ENCODE measurements around the gene FNBP1.

FNBP1 gene

DNA sequence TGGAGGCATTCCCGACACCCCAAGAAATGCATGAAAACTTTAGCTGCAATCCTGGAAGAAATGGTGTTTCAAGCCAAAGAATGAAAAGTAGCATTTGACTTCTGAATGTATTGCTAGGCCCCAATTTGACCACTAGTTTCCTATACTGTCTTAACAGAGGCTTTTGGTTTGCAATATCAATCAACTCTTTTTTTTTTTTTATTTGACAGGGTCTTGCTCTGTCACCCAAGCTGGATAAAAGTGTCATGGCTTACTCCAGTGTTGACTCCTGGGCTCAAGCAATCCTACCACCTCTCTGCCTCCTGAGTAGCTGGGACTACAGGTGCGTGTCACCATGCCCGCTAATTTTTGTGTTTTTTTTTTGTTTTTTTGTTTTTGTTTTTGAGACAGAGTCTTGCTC lies 7.5 kb upstream of the FNBP1 start:
- H3K9me2 ChIP-seq (replicated peaks; ENCODE audit: insufficient read depth, low read length): no peaks in the 10 kb centered on the region
- peaks cover 25% of the 10 kb centered on the region for H3K79me2 ChIP-seq (ENCODE audit: low read length)
- no peak overlapping the region for H3K4me2 ChIP-seq (ENCODE audit: low read depth, low read length)
- no peak for DNase-seq
- H3K9ac ChIP-seq (ENCODE audit: low read length): no peak overlapping the region
- no peak overlapping the region for H3K4me3 ChIP-seq (ENCODE audit: low read length)
- H3K36me3 ChIP-seq (replicated peaks; ENCODE audit: insufficient read depth, low read length): no peaks in the 10 kb centered on the region
- no peaks in the 10 kb centered on the region for H3K27me3 ChIP-seq (replicated peaks; ENCODE audit: insufficient read depth, low read length)
- no peak overlapping the region for H3K27ac ChIP-seq (ENCODE audit: low read length)
- TF ChIP-seq EZH2 (optimal IDR thresholded peaks at IDR 0.05; ENCODE audit: low read depth, low read length) (no peak), EZH2phosphoT487 (IDR thresholded peaks at IDR 0.05; ENCODE audit: low read length) (no peak)
- TF ChIP-seq, protein P1, sequence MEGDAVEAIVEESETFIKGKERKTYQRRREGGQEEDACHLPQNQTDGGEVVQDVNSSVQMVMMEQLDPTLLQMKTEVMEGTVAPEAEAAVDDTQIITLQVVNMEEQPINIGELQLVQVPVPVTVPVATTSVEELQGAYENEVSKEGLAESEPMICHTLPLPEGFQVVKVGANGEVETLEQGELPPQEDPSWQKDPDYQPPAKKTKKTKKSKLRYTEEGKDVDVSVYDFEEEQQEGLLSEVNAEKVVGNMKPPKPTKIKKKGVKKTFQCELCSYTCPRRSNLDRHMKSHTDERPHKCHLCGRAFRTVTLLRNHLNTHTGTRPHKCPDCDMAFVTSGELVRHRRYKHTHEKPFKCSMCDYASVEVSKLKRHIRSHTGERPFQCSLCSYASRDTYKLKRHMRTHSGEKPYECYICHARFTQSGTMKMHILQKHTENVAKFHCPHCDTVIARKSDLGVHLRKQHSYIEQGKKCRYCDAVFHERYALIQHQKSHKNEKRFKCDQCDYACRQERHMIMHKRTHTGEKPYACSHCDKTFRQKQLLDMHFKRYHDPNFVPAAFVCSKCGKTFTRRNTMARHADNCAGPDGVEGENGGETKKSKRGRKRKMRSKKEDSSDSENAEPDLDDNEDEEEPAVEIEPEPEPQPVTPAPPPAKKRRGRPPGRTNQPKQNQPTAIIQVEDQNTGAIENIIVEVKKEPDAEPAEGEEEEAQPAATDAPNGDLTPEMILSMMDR (IDR thresholded peaks at IDR 0.05; ENCODE audit: low read length): no peak
- no peaks in the 10 kb centered on the region for H3K9me3 ChIP-seq (replicated peaks; ENCODE audit: insufficient read depth, low read length)
- H3K4me1 ChIP-seq (ENCODE audit: low read length): peaks cover 9% of the 10 kb centered on the region; the same call in 1 of the 2 replicates
- no peaks in the 10 kb centered on the region for H4K20me1 ChIP-seq (ENCODE audit: insufficient read depth, low read length)
- peaks cover 4% of the 10 kb centered on the region; the same call in 1 of the 2 replicates for H3F3A ChIP-seq (ENCODE audit: insufficient read depth, low read length)
- no peak overlapping the region for H2AFZ ChIP-seq (ENCODE audit: low read length)

DNA sequence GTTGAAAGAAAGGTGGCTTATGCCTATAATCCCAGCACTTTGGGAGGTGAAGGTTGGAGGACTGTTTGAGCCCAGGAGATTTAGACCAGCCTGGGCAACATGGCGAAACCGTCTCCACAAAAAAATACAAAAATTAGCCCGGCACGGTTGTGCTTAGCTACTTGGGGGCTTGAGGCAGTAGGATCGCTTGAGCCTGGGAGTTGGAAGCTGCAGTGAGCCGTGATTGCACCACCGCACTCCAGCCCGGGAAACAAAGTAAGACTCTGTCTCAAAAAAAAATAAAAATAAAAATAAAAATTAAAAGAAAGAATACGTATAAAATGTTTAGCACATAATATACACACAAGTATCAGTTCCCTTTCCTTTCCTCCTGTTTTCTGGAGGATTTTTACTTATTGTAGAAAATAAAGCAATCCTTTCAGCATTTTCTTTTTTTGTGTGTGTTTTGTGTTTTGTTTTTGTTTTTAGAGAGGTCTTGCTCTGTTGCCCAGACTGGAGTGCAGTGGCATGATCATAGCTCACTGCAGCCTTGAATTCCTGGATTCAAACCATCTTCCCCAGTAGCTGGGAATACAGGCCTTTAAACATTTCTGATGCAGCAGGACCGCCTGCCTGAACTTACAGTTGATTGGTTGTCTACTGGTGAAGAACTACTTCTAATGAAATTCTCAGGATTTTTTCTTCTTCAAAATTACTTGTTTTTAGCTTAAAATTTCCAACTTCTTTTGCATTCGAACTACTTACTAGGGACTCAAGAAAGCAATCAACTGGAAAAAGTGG lies 6.6 kb upstream of the FNBP1 start:
- H3K4me1 ChIP-seq (ENCODE audit: low read length): peaks cover 5% of the 10 kb centered on the region; the same call in 1 of the 2 replicates
- no peak overlapping the region for H3K4me2 ChIP-seq (ENCODE audit: low read depth, low read length)
- TF ChIP-seq EZH2phosphoT487 (IDR thresholded peaks at IDR 0.05; ENCODE audit: low read length) (no peak), EZH2 (optimal IDR thresholded peaks at IDR 0.05; ENCODE audit: low read depth, low read length) (no peak)
- TF ChIP-seq, protein P1 (IDR thresholded peaks at IDR 0.05; ENCODE audit: low read length): no peak
- H3K9me2 ChIP-seq (replicated peaks; ENCODE audit: insufficient read depth, low read length): no peaks in the 10 kb centered on the region
- H3K36me3 ChIP-seq (replicated peaks; ENCODE audit: insufficient read depth, low read length): no peaks in the 10 kb centered on the region
- H3K79me2 ChIP-seq (ENCODE audit: low read length): peaks cover 17% of the 10 kb centered on the region
- no peaks in the 10 kb centered on the region for H3K9me3 ChIP-seq (replicated peaks; ENCODE audit: insufficient read depth, low read length)
- peaks cover 4% of the 10 kb centered on the region; the same call in 1 of the 2 replicates for H3F3A ChIP-seq (ENCODE audit: insufficient read depth, low read length)
- H3K27me3 ChIP-seq (replicated peaks; ENCODE audit: insufficient read depth, low read length): no peaks in the 10 kb centered on the region
- H3K27ac ChIP-seq (ENCODE audit: low read length): no peak overlapping the region
- no peak overlapping the region for H3K4me3 ChIP-seq (ENCODE audit: low read length)
- DNase-seq: no peak
- H3K9ac ChIP-seq (ENCODE audit: low read length): no peak overlapping the region
- no peaks in the 10 kb centered on the region for H4K20me1 ChIP-seq (ENCODE audit: insufficient read depth, low read length)
- H2AFZ ChIP-seq (ENCODE audit: low read length): no peak overlapping the region

DNA sequence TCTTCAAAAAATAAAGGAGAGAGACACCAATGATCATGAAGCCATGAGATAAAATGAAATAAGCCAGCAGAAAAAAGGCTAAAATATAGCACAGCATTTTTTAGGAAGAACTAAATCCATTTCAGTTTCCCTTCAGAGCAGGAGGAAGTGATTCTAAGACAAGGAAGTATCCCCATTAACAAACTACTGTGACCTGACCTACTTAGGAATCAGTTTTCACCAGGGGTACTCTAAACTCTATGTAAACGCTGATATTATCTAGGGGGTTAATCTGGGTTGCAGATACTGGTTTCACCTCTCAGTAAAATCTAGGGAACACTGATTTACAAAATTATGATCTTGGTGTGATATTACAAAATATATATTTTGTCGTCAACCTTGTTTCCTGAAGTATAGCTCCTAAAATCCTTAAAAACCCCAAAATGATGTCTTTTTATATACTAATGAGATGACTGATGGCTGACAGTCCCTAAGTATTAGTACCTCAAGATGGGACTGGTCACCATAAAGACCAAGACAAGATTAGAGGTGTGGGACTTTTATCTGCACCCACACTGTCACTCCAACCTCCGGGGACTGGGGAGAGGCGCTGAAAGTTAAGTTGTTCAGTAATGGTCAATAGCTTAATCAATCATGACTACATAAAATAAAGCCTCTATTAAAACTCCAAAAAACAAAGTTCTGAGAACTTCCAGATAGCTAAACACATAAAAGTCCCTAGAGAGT lies 2.9 kb upstream of the FNBP1 start:
- Histone ChIP-seq H4K20me1 (ENCODE audit: insufficient read depth, low read length) (no peaks in the 10 kb centered on the region; the same call in 1 of the 2 replicates), H2AFZ (ENCODE audit: low read length) (no peak overlapping the region), H3K36me3 (replicated peaks; ENCODE audit: insufficient read depth, low read length) (no peaks in the 10 kb centered on the region), H3K27ac (ENCODE audit: low read length) (no peak overlapping the region), H3K9me3 (replicated peaks; ENCODE audit: insufficient read depth, low read length) (no peaks in the 10 kb centered on the region), H3K9ac (ENCODE audit: low read length) (no peak overlapping the region), H3K9me2 (replicated peaks; ENCODE audit: insufficient read depth, low read length) (no peaks in the 10 kb centered on the region), H3K79me2 (ENCODE audit: low read length) (peaks cover 14% of the 10 kb centered on the region), H3K27me3 (replicated peaks; ENCODE audit: insufficient read depth, low read length) (peaks cover 11% of the 10 kb centered on the region; the same call in 1 of the 2 replicates), H3F3A (ENCODE audit: insufficient read depth, low read length) (no peaks in the 10 kb centered on the region; the same call in 1 of the 2 replicates), H3K4me1 (ENCODE audit: low read length) (peaks cover 10% of the 10 kb centered on the region), H3K4me2 (ENCODE audit: low read depth, low read length) (no peak overlapping the region), H3K4me3 (ENCODE audit: low read length) (no peak overlapping the region)
- DNase-seq: no peak
- TF ChIP-seq, protein P1 (IDR thresholded peaks at IDR 0.05; ENCODE audit: low read length): no peak
- TF ChIP-seq EZH2phosphoT487 (IDR thresholded peaks at IDR 0.05; ENCODE audit: low read length) (no peak), EZH2 (optimal IDR thresholded peaks at IDR 0.05; ENCODE audit: low read depth, low read length) (no peak)
